ENCODE results near the gene MARK2.

DNA sequence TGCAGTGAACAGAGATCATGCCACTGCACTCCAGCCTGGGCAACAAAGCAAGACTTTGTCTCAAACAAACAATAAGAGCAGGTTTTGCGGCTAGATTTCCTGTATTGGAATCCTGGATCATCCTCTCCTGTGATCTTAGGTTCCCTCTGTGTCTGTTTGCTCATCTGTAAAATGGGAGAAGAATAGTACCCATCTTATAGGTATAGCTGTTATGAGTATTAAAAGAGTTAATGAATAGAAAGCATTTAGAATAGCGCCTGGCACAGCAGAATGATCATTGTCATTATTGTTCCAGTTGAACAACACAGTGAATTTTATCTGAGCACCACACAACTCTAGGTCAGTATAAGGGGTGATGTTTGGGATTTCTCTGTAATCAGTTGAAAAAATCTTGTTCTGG is 10.8 kb downstream of the MARK2 start:
- TF ChIP-seq CTCF (IDR thresholded peaks at IDR 0.05) (no peak), MEF2A (IDR thresholded peaks at IDR 0.05; ENCODE audit: borderline replicate concordance, low read depth) (no peak), FOXJ3 (CRISPR knock-in tag; IDR thresholded peaks at IDR 0.05) (no peak), MXI1 (IDR thresholded peaks at IDR 0.05; ENCODE audit: low read depth, low read length) (no peak), CHD2 (IDR thresholded peaks at IDR 0.05; ENCODE audit: low read length, partially characterized antibody) (no peak), SIN3A (IDR thresholded peaks at IDR 0.05; ENCODE audit: borderline replicate concordance, low read depth, low read length) (no peak), EP300 (IDR thresholded peaks at IDR 0.05; ENCODE audit: borderline replicate concordance in 1 of 2, low read depth in 1 of 2, low read length in 1 of 2) (no peak), EZH2phosphoT487 (IDR thresholded peaks at IDR 0.05; ENCODE audit: borderline replicate concordance, low read depth) (no peak), FOXM1 (IDR thresholded peaks at IDR 0.05; ENCODE audit: low read depth) (no peak), RAD21 (IDR thresholded peaks at IDR 0.05; ENCODE audit: low read length) (no peak), RFX5 (IDR thresholded peaks at IDR 0.05; ENCODE audit: low read length) (no peak)

Measured in SK-N-SH (cell line).